ENCODE measurements around the gene CPNE6.

DNA sequence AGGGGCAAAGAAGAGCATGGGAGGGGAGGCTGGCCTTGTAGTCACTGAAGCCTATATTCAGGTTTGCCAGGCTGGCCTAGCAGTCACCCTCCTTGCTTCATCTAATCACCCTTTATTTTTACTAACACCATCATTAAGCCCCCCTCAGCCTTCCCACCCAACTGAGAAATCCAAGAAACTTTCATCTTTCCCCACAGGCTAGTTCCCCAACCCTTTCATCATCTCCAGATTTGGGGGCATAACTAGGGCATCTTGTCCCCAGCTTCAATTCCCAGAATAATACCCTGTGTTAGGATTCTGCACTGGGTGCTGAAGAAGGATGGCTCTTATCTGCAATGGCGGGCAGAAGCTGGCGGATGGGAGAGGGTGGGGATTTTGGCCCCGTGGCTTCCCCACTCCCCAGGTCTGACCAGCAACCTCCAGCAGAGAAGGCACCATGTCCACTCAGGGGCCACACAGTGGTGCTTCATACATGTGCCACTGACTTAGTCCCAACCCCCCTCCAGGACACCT, 29.7 kb downstream of the CPNE6 start:
- no peak for TF ChIP-seq EZH2 (IDR thresholded peaks at IDR 0.05; ENCODE audit: borderline replicate concordance, low read depth, low read length, poor library complexity, severe bottlenecking)
- TF ChIP-seq, protein P1, sequence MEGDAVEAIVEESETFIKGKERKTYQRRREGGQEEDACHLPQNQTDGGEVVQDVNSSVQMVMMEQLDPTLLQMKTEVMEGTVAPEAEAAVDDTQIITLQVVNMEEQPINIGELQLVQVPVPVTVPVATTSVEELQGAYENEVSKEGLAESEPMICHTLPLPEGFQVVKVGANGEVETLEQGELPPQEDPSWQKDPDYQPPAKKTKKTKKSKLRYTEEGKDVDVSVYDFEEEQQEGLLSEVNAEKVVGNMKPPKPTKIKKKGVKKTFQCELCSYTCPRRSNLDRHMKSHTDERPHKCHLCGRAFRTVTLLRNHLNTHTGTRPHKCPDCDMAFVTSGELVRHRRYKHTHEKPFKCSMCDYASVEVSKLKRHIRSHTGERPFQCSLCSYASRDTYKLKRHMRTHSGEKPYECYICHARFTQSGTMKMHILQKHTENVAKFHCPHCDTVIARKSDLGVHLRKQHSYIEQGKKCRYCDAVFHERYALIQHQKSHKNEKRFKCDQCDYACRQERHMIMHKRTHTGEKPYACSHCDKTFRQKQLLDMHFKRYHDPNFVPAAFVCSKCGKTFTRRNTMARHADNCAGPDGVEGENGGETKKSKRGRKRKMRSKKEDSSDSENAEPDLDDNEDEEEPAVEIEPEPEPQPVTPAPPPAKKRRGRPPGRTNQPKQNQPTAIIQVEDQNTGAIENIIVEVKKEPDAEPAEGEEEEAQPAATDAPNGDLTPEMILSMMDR (conservative IDR thresholded peaks at IDR 0.05; ENCODE audit: low read depth, low read length), result no peak

Measured in A673 (cell line).